Measurements from ENCODE around the gene WSB2.

Gene WSB2

GRCh38 chr12:118061011-118061872, at the start of gene WSB2:
Gene WSB2 (minus strand): TSS chr12:118061179. CDS start chr12:118061048, 131 bp downstream.
- DNase-seq (ENCODE audit: low read depth in 1 of 2, low spot score in 1 of 2): peak; percentile 64 to 70
- in situ Hi-C loops (cut with HindIII; ENCODE audit: low pct_unique_long_range_greater_than_20kb, low sequenced_read_pairs): no loop called here

GRCh38 chr12:118109088-118109487, 48.1 kb upstream of the WSB2 start:
- in situ Hi-C loops (cut with HindIII; ENCODE audit: low pct_unique_long_range_greater_than_20kb, low sequenced_read_pairs): no loop called here
- DNase-seq (ENCODE audit: low read depth in 1 of 2, low spot score in 1 of 2): no peak
- TF ChIP-seq JUND (IDR thresholded peaks at IDR 0.05; ENCODE audit: low read depth): no peak

More at GRCh38 chr12:118061011-118061872, at the start of gene WSB2:
- TF ChIP-seq JUND (IDR thresholded peaks at IDR 0.05; ENCODE audit: low read depth): no peak

GRCh38 chr12:118107694-118108093, 46.7 kb upstream of the WSB2 start:
- in situ Hi-C loops (cut with HindIII; ENCODE audit: low pct_unique_long_range_greater_than_20kb, low sequenced_read_pairs): no loop called here
- no peak for TF ChIP-seq JUND (IDR thresholded peaks at IDR 0.05; ENCODE audit: low read depth)
- no peak for DNase-seq (ENCODE audit: low read depth in 1 of 2, low spot score in 1 of 2)

- TF ChIP-seq JUND (IDR thresholded peaks at IDR 0.05; ENCODE audit: low read depth): no peak; the same call in 1 of the 2 replicates
- peak; percentile 32 to 86 for DNase-seq (ENCODE audit: low read depth in 1 of 2, low spot score in 1 of 2)
- in situ Hi-C loops (cut with HindIII; ENCODE audit: low pct_unique_long_range_greater_than_20kb, low sequenced_read_pairs): no loop called here
Observed at GRCh38 chr12:118107011-118107410, 46.0 kb upstream of the WSB2 start.

- DNase-seq (ENCODE audit: low read depth in 1 of 2, low spot score in 1 of 2): peak; percentile 89 to 93
- in situ Hi-C loops (cut with HindIII; ENCODE audit: low pct_unique_long_range_greater_than_20kb, low sequenced_read_pairs): no loop called here
- no peak for TF ChIP-seq JUND (IDR thresholded peaks at IDR 0.05; ENCODE audit: low read depth)
Observed at GRCh38 chr12:118103601-118104382, 42.8 kb upstream of the WSB2 start, which contains the start of gene VSIG10. Gene VSIG10 (minus strand): TSS chr12:118104011. CDS start chr12:118103671, 340 bp downstream.

- peak in 1 of 2 experiments; percentile 24 for DNase-seq (ENCODE audit: low read depth in 1 of 2, low spot score in 1 of 2)
- no peak for TF ChIP-seq JUND (IDR thresholded peaks at IDR 0.05; ENCODE audit: low read depth)
- in situ Hi-C loops (cut with HindIII; ENCODE audit: low pct_unique_long_range_greater_than_20kb, low sequenced_read_pairs): no loop called here
Observed at GRCh38 chr12:118103201-118103600, 42.2 kb upstream of the WSB2 start.

GRCh38 chr12:118102609-118103008, 41.6 kb upstream of the WSB2 start:
- DNase-seq (ENCODE audit: low read depth in 1 of 2, low spot score in 1 of 2): no peak
- in situ Hi-C loops (cut with HindIII; ENCODE audit: low pct_unique_long_range_greater_than_20kb, low sequenced_read_pairs): no loop called here
- TF ChIP-seq JUND (IDR thresholded peaks at IDR 0.05; ENCODE audit: low read depth): no peak

GRCh38 chr12:118102070-118102469, 41.1 kb upstream of the WSB2 start:
- in situ Hi-C loops (cut with HindIII; ENCODE audit: low pct_unique_long_range_greater_than_20kb, low sequenced_read_pairs): no loop called here
- no peak for TF ChIP-seq JUND (IDR thresholded peaks at IDR 0.05; ENCODE audit: low read depth)
- peak; percentile 64 to 75 for DNase-seq (ENCODE audit: low read depth in 1 of 2, low spot score in 1 of 2)

- no peak for DNase-seq (ENCODE audit: low read depth in 1 of 2, low spot score in 1 of 2)
- TF ChIP-seq JUND (IDR thresholded peaks at IDR 0.05; ENCODE audit: low read depth): no peak
- in situ Hi-C loops (cut with HindIII; ENCODE audit: low pct_unique_long_range_greater_than_20kb, low sequenced_read_pairs): no loop called here
Observed at GRCh38 chr12:118101051-118101450, 40.1 kb upstream of the WSB2 start.

GRCh38 chr12:118098911-118099671, 38.1 kb upstream of the WSB2 start:
- no peak for DNase-seq (ENCODE audit: low read depth in 1 of 2, low spot score in 1 of 2)

GRCh38 chr12:118098401-118098800, 37.4 kb upstream of the WSB2 start:
- in situ Hi-C loops (cut with HindIII; ENCODE audit: low pct_unique_long_range_greater_than_20kb, low sequenced_read_pairs): no loop called here
- TF ChIP-seq JUND (IDR thresholded peaks at IDR 0.05; ENCODE audit: low read depth): no peak
- no peak for DNase-seq (ENCODE audit: low read depth in 1 of 2, low spot score in 1 of 2)

More at GRCh38 chr12:118098911-118099671, 38.1 kb upstream of the WSB2 start:
- TF ChIP-seq JUND (IDR thresholded peaks at IDR 0.05; ENCODE audit: low read depth): no peak
- in situ Hi-C loops (cut with HindIII; ENCODE audit: low pct_unique_long_range_greater_than_20kb, low sequenced_read_pairs): no loop called here

GRCh38 chr12:118094039-118094438, 33.1 kb upstream of the WSB2 start:
- no peak for DNase-seq (ENCODE audit: low read depth in 1 of 2, low spot score in 1 of 2)
- TF ChIP-seq JUND (IDR thresholded peaks at IDR 0.05; ENCODE audit: low read depth): no peak
- in situ Hi-C loops (cut with HindIII; ENCODE audit: low pct_unique_long_range_greater_than_20kb, low sequenced_read_pairs): no loop called here

Data from T47D (cell line).